PC-9 (cell line): Measurements from ENCODE around the gene EPX.

ENCODE experiments used
- EZH2 ChIP-seq: fragments of 200-600 bp; sonication (generic); IDR thresholded peaks from 2 replicates; pipeline ENCODE4 v1.8.0; 2017; ENCODE audit warnings: antibody characterized with exemption, low read depth
- TF ChIP-seq, protein P1 (sequence below): fragments of 200-600 bp; sonication (generic); conservative IDR thresholded peaks from 2 replicates; pipeline ENCODE4 v1.6.1; 2017; ENCODE audit warnings: mixed run types, antibody characterized with exemption, mild to moderate bottlenecking, moderate library complexity

DNA sequence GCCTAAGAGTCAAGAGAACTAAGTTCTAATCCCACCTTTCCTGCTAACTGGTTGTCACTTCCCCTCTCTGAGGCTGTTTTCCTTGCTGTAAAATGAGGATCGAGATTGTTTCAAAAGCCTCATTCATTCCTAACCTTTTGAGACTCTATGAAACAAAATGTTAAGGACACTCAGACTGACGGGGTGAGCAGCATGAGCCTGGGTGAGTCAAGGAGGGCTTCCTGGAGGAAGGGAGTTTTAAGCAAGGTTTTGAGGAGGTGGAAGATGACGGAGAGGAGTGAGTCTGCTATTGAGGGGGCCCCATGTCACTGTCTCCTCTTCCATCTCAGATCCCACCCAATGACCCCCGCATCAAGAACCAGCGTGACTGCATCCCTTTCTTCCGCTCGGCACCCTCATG, 4.1 kb downstream of the EPX start:
- TF ChIP-seq, protein P1, sequence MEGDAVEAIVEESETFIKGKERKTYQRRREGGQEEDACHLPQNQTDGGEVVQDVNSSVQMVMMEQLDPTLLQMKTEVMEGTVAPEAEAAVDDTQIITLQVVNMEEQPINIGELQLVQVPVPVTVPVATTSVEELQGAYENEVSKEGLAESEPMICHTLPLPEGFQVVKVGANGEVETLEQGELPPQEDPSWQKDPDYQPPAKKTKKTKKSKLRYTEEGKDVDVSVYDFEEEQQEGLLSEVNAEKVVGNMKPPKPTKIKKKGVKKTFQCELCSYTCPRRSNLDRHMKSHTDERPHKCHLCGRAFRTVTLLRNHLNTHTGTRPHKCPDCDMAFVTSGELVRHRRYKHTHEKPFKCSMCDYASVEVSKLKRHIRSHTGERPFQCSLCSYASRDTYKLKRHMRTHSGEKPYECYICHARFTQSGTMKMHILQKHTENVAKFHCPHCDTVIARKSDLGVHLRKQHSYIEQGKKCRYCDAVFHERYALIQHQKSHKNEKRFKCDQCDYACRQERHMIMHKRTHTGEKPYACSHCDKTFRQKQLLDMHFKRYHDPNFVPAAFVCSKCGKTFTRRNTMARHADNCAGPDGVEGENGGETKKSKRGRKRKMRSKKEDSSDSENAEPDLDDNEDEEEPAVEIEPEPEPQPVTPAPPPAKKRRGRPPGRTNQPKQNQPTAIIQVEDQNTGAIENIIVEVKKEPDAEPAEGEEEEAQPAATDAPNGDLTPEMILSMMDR: no peak
- no peak for TF ChIP-seq EZH2
